ENCODE measurements around the gene SWAP70.

The SWAP70 gene

GRCh38 chr11:9755561-9756185, 91.8 kb downstream of the SWAP70 start:
- peak; percentile 87 for DNase-seq

DNA sequence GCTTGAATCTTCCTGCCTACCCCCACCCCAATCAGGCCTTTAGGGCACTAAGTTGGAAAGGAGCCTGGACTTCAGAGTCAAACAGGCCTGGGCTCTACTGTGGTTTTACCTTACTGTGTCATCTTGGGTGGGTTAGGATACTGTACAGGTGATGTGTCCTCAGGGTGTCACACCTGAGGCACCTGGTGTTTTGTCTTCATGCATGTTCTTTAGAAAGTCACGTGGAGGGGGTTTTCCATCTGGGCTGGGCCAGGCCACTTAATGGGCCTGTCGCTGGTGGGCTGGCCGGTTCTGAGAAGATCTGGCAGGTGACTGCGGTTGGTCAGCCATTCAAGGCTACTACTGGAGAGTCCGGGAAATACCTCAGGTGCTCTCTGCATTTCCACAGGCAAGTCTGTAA, 92.6 kb downstream of the SWAP70 start:
- DNase-seq, result no peak

DNA sequence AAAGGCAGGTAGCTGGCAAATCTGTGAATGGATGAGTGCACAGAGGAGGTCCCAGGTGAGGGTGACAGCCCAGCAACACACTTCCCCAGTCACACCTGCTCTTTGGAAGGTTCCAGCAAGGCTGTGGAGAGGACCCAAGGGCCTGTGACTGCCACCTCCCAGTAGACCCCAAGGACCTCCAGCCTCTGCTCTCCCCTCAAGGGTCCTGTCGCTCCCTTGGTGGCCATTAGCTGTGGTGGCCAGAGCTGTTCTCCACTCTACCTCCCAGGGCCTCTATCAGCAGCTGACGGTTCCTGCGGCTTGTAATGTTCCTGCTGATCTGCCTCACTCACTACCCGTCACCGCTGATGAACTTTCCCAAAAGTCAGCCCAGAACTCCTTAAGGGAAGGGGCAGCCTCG, 93.0 kb downstream of the SWAP70 start:
- DNase-seq, result no peak

DNA sequence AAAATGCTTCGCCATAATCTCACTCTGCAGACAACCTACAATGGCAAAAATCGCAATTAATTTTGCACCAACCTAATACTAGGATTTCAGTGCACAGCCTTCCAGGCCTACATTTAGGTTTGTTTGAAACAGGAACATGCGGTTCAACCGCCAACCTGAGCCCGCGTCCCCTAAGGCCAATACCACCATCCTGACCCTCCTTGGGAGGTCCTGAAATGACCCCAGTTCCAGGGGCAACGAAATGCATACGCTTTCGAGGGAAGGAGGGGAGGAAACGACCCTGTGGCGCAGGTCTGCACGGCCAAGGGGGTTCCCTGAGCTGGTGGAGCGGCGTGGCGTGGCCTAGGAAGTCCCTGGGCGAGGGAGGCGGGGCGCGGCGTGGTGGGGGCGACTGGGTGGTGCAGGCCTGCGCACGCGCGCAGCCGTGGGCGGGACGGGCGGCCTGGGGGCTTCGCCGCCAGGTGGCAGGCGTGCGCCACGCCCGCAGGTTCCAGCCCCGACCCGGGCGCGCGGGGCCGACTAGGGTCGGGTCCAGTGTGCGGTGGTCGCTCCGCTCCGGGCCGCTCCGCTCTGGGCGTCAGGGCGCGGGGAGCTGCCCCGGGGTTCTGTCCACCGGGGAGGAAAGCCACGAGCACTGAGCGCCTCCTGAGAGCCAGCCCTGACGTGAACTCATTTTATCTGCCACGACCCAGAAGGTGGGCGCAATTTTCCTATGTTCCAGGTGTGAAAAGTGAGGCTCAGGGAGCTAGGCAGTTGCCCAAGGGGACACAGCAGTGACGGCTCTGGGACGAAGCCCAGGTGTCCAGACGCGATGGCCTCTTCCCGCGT, 94.1 kb downstream of the SWAP70 start:
- DNase-seq, result peak; percentile 76

DNA sequence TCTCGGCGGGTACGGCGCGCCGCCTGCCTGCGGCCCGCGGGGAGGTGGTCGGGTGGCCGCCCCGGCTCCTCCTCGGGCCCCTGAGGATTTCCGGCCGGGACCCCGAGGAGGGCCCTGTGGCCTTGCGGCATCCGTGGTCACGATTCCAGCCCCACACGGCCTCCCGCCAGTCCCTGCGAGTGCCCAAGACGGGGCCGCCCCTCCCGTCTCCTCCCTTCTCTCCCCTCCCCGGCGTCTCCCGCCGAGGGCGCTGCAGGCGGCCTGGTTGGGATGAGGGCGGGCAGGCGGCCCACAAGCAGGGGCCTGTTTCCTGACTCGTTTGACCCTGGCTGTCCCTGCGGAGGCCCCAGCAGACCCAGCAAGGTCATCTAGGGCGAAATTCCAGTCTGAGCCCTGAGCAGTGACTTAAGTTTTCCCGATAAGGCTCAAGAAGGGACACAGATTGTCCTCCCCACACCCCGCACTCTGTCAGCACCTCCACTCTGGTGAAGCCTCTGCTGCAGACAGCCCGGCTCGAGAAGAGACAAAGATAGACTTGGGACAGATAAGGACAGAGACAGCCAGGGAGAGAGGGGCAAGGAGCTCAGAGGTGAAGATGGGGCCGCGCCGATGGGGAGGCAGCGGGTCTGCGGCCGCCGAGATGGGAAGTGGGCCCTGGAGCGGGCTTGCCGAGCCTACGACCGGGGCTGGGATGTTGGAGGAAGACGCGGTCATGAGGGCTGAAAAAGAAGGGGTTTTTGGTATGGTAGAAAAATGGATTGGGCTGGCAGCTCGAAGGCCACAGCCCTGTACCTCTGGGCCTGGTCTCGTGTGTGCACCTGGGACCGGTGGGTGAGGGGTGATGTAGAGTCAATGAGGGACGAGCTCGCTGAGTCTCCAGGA, 95.0 kb downstream of the SWAP70 start:
- peak; percentile 85 for DNase-seq

- DNase-seq, result peak; percentile 100
Measured at GRCh38 chr11:9759519-9760192, 95.8 kb downstream of the SWAP70 start.

DNA sequence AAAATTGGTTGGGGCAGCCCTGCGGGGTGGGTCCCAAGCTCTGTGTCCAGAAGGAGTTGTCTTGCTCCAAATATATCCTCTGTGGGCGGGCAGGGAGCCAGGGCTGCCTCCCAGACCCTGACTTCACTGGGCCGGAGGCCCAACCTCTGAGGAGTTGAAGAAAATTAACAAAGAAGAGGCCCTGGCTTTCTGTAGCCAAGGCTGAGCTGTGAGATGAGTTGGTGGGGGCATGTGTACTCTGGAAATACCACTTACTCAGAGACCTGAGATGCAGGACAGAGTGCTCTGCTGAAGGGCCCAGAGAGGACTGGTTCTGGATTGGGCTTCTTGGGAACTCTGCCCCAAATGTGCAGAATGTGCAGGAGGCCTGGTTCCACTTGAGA, 96.3 kb downstream of the SWAP70 start:
- peak; percentile 95 for DNase-seq

- DNase-seq, result no peak
Measured at GRCh38 chr11:9761441-9761945, 97.6 kb downstream of the SWAP70 start.

DNA sequence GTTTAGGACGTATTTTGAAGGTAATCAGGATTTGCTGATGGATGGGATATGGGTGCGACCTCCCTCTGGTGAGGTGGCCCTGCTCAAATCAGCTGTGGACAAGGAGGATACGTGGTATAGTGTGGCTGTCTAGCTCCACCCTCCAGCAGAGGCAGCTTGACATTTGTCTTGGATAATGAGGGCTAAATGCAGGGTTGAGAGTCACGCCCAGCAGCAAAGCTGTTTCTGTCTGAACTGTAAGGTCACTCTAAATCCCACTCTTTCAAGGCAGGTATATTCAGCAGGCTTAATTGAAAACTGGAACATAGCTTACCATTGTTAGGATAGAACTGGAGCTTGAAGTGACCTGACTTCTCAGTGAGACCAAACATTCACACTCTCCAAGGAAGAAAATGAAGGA, 98.7 kb downstream of the SWAP70 start:
- no peak for DNase-seq

GRCh38 chr11:9763301-9763700, 99.4 kb downstream of the SWAP70 start:
- no peak for DNase-seq

DNA sequence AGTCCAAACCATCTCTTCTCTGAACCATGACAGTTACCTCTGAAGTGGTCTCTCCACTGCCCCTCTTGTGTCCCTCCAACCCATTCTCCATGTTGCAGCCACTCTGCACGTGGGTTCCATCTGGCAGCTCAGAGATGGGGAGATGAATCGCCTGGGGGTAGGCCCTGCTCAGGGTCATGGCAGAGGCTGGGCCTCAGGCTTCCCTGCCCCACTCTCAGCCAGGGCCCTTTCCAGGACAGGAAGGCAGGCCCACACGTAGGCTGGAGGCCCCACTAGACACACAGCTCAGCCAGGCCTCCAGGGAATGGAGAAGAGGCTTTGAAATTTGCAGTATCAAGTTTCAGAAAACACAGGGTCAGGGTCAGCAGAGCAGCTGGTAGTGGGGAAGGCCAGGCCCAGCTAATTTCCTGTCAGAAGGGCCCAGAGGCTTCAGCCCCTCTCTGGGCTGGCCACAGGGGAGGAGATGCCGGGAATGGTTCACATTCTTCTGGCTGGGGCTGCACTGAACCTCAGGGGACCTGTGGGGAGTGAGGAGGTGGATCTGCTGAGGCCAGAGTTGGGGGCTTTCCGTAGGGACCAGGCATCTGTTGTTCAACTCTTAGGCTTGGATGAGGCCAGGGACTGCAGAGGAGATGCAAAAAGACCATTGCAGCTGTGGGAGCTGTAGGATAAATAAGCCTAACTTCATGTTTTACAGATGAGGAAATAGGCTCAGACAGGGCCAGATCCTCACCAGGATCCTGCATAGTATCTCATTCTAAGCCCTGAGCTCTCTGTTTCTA, 101.6 kb downstream of the SWAP70 start:
- DNase-seq, result peak; percentile 99

- DNase-seq, result no peak
Measured at GRCh38 chr11:9769621-9770020, 105.7 kb downstream of the SWAP70 start.

DNA sequence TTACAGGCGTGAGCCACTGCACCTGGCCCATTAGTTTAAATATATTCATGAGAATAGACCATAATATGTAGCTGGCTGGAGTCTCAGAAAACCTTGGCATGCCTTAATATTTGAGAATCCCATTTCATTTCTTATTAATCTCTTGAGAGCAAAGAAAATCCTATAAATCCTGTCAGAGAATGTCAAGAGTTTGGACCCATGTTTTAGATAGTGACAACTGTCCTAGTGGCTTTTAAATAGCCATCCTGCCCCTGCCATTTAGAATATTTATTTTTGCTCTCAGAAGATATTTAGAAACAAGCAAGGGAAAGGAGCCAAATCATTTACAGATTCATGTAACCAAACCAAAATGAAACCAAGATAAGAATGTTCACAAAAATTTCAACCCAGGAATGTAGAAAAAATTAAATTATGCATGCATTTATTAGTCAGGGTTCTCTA, 107.2 kb downstream of the SWAP70 start:
- DNase-seq, result peak; percentile 29

DNA sequence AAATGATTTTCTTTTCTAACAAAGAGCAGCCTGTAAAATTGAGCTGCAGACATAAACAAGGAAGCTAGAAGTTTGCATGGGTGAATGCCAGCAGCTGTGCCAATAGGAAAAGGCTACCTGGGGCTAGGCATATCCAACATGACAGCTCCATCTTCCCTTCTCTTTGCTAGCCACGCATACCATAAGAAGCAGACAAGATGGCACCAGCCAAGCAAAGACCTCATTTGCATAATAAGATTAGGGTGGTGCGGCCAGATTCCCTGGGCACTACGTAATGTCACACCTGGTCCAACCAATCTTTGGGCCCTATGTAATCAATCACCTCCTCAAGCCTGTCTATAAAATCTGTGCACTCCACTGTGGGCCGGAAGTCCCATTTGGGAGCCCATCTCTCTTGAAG, 108.3 kb downstream of the SWAP70 start:
- DNase-seq, result no peak

DNA sequence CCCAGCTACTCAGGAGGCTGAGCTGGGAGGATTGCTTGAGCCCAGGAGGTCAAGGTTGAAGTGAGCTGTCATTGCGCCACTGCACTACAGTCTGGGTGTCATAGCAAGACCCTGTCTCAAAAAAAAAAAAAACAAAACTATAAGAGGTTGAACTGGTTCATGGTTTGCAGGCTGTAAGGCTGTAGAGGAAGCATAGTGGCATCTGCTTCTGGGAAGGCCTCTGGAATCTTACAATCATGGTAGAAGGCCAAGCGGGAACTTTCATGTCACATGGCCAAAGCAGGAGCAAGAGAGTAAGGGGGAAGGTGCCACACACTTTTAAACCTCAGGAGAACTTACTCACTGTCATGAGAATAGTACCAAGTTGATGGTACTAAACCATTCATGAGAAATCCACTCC, 109.6 kb downstream of the SWAP70 start:
- no peak for DNase-seq

DNA sequence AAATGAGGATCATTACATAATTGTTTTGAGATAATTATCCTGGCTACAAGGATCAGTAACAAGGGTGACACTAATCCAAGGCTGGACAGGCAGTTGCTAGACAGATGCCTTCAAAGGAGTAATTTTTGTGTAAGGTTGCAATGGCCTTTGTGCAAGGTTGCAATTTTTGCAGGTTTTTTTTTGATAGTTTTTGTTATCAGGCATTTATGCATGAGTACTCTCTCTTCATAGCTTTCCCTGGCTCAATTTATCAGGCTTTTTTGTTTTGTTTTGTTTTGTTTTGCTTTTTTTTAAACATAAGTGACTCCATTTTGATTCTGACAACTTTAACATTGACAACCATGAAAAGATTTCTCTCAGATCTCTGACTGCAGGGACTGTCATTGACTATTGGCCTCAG, 110.2 kb downstream of the SWAP70 start:
- no peak for DNase-seq

GRCh38 chr11:9774591-9775397, 110.9 kb downstream of the SWAP70 start:
- DNase-seq, result peak; percentile 96

DNA sequence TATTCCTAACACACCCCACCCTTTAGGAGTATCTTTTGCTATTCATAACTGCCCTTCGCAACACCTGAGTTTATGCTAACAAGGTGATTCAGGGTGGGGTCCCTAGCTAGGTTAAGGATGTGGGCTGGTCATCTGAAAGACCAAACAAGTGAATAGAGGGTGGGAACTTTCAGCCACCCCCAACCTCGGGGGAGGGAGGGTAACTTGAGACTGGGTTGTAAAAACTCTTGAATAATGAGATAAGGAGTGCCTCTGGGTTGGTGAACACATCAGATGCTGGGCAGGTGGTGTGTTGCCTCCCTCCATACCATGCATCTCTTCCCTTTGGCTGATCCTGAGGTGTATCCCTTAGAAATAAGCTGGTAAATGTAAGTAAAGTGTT, 111.5 kb downstream of the SWAP70 start:
- no peak for DNase-seq

DNA sequence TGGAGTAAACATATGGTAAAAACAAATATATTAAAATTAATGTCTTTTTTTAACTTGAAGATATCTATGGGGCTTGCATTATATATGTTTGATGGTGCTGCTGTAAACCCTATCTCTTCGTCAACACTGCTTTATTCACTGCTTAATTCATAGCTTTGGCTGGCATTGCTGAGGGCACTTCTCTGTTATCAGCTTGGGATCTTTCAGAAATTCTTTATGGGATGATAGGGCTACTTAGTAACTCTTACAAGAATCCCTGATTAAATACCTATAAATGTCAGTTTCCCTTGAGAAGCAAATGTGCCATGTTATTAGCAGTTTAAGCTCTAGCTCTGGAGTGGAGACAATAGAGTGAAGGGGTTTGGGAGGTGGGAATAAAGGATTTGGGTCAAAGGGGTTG, 112.3 kb downstream of the SWAP70 start:
- no peak for DNase-seq

DNA sequence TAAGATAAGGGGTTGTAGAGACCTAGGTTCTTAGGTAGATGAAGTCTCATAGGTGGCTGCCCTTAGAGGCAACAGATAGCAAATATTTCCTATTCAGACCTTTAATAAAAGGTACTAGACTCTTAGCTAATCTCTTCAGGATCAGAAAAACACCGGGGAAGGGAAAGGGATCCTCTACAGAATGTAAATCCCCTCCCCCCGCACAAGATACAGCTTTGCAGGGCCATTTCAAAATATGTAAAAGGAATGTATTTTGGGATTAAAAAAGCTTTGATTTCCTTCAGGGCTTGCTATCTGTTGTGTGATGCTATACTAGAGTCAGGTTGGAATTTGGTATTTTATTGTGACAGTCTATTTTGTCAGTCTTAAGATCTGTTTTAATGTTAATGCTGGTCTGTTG, 113.2 kb downstream of the SWAP70 start:
- DNase-seq, result no peak

- DNase-seq, result no peak
Measured at GRCh38 chr11:9777525-9777924, 113.6 kb downstream of the SWAP70 start.

All from fibroblast of skin of abdomen (primary cell).